Activated naive CD4-positive, alpha-beta T cell treated with anti-CD3 and anti-CD28 coated beads, Interleukin-2, amount 50 U/mL, for 24 hours (primary cell): Measurements from ENCODE around the gene RMND5B.

ENCODE experiments used
- H3K27ac Mint-ChIP-seq: one replicate; pipeline ENCODE4 v1.8.0; 2021; ENCODE audit warnings: mild to moderate bottlenecking, mixed read lengths
- H3K27me3 Mint-ChIP-seq: one replicate; pipeline ENCODE4 v1.8.0; 2021; ENCODE audit warnings: mixed read lengths
- H3K36me3 Mint-ChIP-seq: one replicate; pipeline ENCODE4 v1.8.0; 2021; ENCODE audit warnings: mixed read lengths
- H3K4me1 Mint-ChIP-seq: one replicate; pipeline ENCODE4 v1.8.0; 2021; ENCODE audit warnings: mixed read lengths
- H3K4me3 Mint-ChIP-seq: one replicate; pipeline ENCODE4 v1.8.0; 2021; ENCODE audit warnings: mild to moderate bottlenecking, mixed read lengths
- H3K9me3 Mint-ChIP-seq: one replicate; pipeline ENCODE4 v1.8.0; 2021; ENCODE audit warnings: mixed read lengths

Gene RMND5B

GRCh38 chr5:178163772-178164735, 33.2 kb downstream of the RMND5B start:
- Mint-ChIP-seq H3K36me3 (no peaks in the 10 kb centered on the region), H3K9me3 (no peaks in the 10 kb centered on the region), H3K27me3 (peaks cover 11% of the 10 kb centered on the region), H3K4me3 (peak overlapping the region; percentile 52), H3K27ac (no peak overlapping the region), H3K4me1 (peaks cover 6% of the 10 kb centered on the region)

GRCh38 chr5:178165581-178165980, 34.8 kb downstream of the RMND5B start:
- no peak overlapping the region for H3K27ac Mint-ChIP-seq
- H3K4me1 Mint-ChIP-seq: peaks cover 6% of the 10 kb centered on the region

DNA sequence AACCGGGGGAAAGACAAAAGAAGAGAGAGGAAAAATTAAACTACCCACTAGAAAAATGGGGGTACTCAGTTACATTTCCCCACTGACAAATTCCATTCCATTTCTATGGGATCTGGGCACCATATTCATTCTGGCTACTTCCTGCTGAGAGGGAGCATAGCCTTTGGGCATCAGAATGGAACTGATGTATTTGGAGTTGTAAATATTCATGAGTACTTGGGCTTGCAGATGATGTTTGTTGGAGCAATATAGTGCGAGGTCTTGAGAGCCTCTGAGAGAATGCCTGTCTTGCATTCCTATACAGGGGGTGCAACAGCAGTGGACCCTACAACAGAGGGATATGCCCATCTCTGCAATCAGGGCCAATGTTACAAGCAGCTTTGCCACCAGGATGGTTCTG, 39.6 kb downstream of the RMND5B start:
- no peaks in the 10 kb centered on the region for H3K9me3 Mint-ChIP-seq
- no peaks in the 10 kb centered on the region for H3K36me3 Mint-ChIP-seq

More at GRCh38 chr5:178165581-178165980, 34.8 kb downstream of the RMND5B start:
- no peak overlapping the region for H3K4me3 Mint-ChIP-seq
- no peaks in the 10 kb centered on the region for H3K36me3 Mint-ChIP-seq
- peaks cover 11% of the 10 kb centered on the region for H3K27me3 Mint-ChIP-seq
- H3K9me3 Mint-ChIP-seq: no peaks in the 10 kb centered on the region

GRCh38 chr5:178174456-178174855, 43.6 kb downstream of the RMND5B start:
- Mint-ChIP-seq H3K4me1 (no peaks in the 10 kb centered on the region), H3K9me3 (no peaks in the 10 kb centered on the region), H3K36me3 (no peaks in the 10 kb centered on the region), H3K4me3 (no peak overlapping the region), H3K27ac (no peak overlapping the region), H3K27me3 (no peaks in the 10 kb centered on the region)

More for the DNA sequence above, 39.6 kb downstream of the RMND5B start:
- no peak overlapping the region for H3K27ac Mint-ChIP-seq
- H3K27me3 Mint-ChIP-seq: no peaks in the 10 kb centered on the region
- H3K4me3 Mint-ChIP-seq: no peak overlapping the region
- no peaks in the 10 kb centered on the region for H3K4me1 Mint-ChIP-seq

- H3K4me3 Mint-ChIP-seq: no peak overlapping the region
- H3K27ac Mint-ChIP-seq: no peak overlapping the region
- H3K36me3 Mint-ChIP-seq: no peaks in the 10 kb centered on the region
- H3K9me3 Mint-ChIP-seq: no peaks in the 10 kb centered on the region
- H3K27me3 Mint-ChIP-seq: peaks cover 2% of the 10 kb centered on the region
- H3K4me1 Mint-ChIP-seq: no peaks in the 10 kb centered on the region
Observed at GRCh38 chr5:178176791-178177190, 46.0 kb downstream of the RMND5B start.

DNA sequence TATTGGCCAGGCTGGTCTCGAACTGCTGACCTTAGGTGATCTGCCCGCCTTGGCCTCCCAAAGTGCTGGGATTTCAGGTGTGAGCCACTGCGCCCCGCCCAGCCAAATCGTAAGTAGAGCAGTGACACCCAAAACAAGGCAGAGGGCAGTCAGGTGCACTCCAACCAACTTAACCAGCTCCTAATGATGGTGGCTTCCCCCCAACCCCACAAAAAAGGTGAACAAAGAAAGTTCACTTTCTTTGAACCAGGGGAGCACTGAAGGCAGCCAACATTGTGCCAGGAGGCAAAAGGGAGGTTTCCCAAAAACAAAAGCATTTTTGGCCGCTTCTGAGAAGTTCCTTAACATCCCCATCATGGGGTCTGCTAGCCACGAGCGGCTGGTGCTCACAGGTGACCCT, 46.8 kb downstream of the RMND5B start:
- Mint-ChIP-seq H3K4me3 (no peak overlapping the region), H3K9me3 (no peaks in the 10 kb centered on the region), H3K36me3 (no peaks in the 10 kb centered on the region), H3K27me3 (peaks cover 2% of the 10 kb centered on the region), H3K27ac (no peak overlapping the region), H3K4me1 (peaks cover 7% of the 10 kb centered on the region)

- Mint-ChIP-seq H3K4me1 (peaks cover 8% of the 10 kb centered on the region), H3K27ac (no peak overlapping the region), H3K4me3 (no peak overlapping the region), H3K36me3 (no peaks in the 10 kb centered on the region), H3K9me3 (no peaks in the 10 kb centered on the region), H3K27me3 (peaks cover 2% of the 10 kb centered on the region)
Observed at GRCh38 chr5:178180141-178180863, 49.5 kb downstream of the RMND5B start.

DNA sequence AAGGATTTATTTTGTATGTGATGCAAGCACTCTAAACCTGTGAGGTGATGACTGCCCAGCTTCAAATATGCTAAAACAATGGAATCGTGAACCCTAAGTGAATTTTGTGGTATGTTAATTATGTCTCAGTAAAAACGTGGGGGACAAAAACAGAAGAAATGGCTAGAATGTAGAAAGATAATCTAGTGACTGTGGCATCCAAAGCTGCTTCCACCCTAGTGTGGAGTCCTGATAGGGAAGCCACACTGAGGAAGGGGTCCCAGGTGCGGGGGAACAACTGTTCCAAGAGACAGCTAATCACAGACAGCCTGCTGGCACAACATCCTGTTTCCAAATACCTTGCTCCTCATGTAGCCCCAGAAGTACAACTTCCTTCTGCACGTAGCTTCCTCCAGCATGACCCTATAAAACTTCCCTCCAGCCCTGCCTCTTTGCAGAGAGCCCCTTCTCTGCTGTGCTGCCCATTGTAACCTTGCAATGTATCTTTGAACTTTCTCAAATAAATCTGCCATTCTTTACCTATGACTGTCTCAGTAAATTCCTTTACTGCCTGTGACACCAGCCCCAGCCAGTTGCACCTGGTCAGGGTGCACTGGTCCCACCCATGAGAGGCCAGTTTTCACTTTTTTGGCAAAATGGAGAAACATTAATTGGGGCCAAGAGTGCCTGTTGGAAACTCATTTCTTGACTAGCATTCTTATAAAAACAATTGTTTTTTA, 51.5 kb downstream of the RMND5B start:
- Mint-ChIP-seq H3K4me3 (no peak overlapping the region), H3K27me3 (peaks cover 2% of the 10 kb centered on the region), H3K27ac (no peak overlapping the region), H3K9me3 (no peaks in the 10 kb centered on the region), H3K4me1 (peaks cover 8% of the 10 kb centered on the region), H3K36me3 (no peaks in the 10 kb centered on the region)

- Mint-ChIP-seq H3K27me3 (peaks cover 3% of the 10 kb centered on the region), H3K4me1 (peaks cover 8% of the 10 kb centered on the region), H3K9me3 (no peaks in the 10 kb centered on the region), H3K36me3 (no peaks in the 10 kb centered on the region), H3K4me3 (no peak overlapping the region), H3K27ac (no peak overlapping the region)
Observed at GRCh38 chr5:178186427-178186826, 55.6 kb downstream of the RMND5B start.

GRCh38 chr5:178187014-178187413, 56.2 kb downstream of the RMND5B start, which contains the start of gene GMCL2:
TSS of gene GMCL2 (minus strand) at chr5:178187371. CDS start at chr5:178187299, 72 bp downstream.
- H3K9me3 Mint-ChIP-seq: no peaks in the 10 kb centered on the region
- H3K27me3 Mint-ChIP-seq: peaks cover 3% of the 10 kb centered on the region

GRCh38 chr5:178189433-178189832, 58.6 kb downstream of the RMND5B start:
- Mint-ChIP-seq H3K4me1 (peaks cover 9% of the 10 kb centered on the region), H3K27ac (peak overlapping the region; percentile 2), H3K4me3 (no peak overlapping the region), H3K27me3 (peaks cover 7% of the 10 kb centered on the region), H3K36me3 (peaks cover 2% of the 10 kb centered on the region), H3K9me3 (no peaks in the 10 kb centered on the region)

More at GRCh38 chr5:178187014-178187413, 56.2 kb downstream of the RMND5B start, which contains the start of gene GMCL2:
- H3K4me3 Mint-ChIP-seq: no peak within 1 kb of the TSS
- H3K4me1 Mint-ChIP-seq: peaks cover 6% of the 10 kb centered on the region
- H3K36me3 Mint-ChIP-seq: no peaks in the 10 kb centered on the region
- H3K27ac Mint-ChIP-seq: no peak within 1 kb of the TSS

DNA sequence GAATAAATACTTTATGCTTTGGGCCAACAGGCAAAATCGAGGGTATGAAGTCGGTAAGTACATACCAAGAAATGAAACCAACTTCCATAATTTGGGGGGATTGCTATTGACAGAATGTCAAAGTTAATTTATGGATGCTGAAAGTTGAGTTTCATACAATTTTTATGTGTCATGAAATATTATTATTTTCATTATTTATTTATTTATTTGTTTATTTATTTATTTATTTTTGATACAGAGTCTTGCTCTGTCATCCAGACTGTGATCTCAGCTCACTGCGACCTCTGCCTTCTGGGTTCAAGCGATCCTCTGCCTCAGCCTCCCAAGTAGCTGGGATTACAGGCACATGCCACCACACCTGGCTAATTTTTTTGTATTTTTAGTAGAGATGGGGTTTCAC, 60.8 kb downstream of the RMND5B start:
- no peak overlapping the region for H3K27ac Mint-ChIP-seq
- no peaks in the 10 kb centered on the region for H3K9me3 Mint-ChIP-seq
- peaks cover 9% of the 10 kb centered on the region for H3K4me1 Mint-ChIP-seq
- H3K36me3 Mint-ChIP-seq: peaks cover 2% of the 10 kb centered on the region
- no peak overlapping the region for H3K4me3 Mint-ChIP-seq
- H3K27me3 Mint-ChIP-seq: peaks cover 7% of the 10 kb centered on the region

DNA sequence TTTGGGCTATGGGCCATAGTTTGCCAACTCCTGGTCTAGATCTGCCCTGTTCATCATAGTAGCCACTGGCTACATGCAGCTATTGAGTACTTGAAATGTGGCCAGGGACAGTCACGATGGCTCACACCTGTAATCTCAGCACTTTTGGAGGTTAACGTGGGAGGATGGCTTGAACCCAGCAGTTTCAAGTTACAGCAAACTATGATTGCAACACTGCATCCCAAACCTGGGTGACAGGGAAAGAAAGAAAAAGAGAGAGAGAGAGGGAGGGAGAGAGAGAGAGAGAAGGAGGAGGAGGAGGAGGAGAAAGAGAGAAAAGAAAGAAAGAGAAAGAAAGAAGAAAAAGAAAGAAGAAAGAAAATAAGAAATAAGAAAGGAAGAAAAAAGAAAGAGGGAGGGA, 61.4 kb downstream of the RMND5B start:
- H3K9me3 Mint-ChIP-seq: no peaks in the 10 kb centered on the region
- H3K27me3 Mint-ChIP-seq: peaks cover 7% of the 10 kb centered on the region
- no peak overlapping the region for H3K27ac Mint-ChIP-seq
- H3K4me1 Mint-ChIP-seq: peaks cover 9% of the 10 kb centered on the region
- H3K4me3 Mint-ChIP-seq: no peak overlapping the region
- H3K36me3 Mint-ChIP-seq: peaks cover 2% of the 10 kb centered on the region

DNA sequence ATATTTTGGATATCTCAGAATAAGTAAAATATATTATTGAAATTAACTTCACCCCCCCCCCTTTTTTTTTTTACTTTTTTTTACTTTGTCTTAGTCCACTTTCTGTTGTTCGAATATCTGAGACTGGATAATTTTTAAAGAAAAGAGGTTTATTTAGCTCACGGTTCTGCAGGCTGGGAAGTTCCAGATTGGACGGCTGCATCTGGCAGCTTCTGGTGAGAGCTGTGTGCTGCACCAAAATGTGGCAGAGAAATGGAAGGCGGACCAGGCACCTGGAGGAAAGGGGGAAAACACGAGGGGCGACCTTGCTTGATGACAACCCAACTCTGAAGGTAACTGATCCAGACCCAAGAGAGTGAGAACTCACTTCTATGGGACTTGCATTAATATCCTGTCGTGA, 62.0 kb downstream of the RMND5B start:
- Mint-ChIP-seq H3K36me3 (peaks cover 2% of the 10 kb centered on the region), H3K4me1 (peaks cover 9% of the 10 kb centered on the region), H3K4me3 (no peak overlapping the region), H3K27me3 (peaks cover 7% of the 10 kb centered on the region), H3K9me3 (no peaks in the 10 kb centered on the region), H3K27ac (no peak overlapping the region)

GRCh38 chr5:178193251-178193809, 62.5 kb downstream of the RMND5B start:
- H3K4me3 Mint-ChIP-seq: no peak overlapping the region
- H3K27me3 Mint-ChIP-seq: peaks cover 7% of the 10 kb centered on the region
- peaks cover 2% of the 10 kb centered on the region for H3K36me3 Mint-ChIP-seq
- H3K4me1 Mint-ChIP-seq: peaks cover 9% of the 10 kb centered on the region
- H3K9me3 Mint-ChIP-seq: no peaks in the 10 kb centered on the region
- H3K27ac Mint-ChIP-seq: peak overlapping the region; percentile 65
